ENCODE measurements around the gene IKZF1. TPM values are rescaled to one million over a fixed set of nuclear protein-coding genes. Genes with fewer than 3 reads are reported as not detected.

IKZF1 gene
- total RNA-seq, 1 experiment from 2014 or later, result 0.57 TPM

DNA sequence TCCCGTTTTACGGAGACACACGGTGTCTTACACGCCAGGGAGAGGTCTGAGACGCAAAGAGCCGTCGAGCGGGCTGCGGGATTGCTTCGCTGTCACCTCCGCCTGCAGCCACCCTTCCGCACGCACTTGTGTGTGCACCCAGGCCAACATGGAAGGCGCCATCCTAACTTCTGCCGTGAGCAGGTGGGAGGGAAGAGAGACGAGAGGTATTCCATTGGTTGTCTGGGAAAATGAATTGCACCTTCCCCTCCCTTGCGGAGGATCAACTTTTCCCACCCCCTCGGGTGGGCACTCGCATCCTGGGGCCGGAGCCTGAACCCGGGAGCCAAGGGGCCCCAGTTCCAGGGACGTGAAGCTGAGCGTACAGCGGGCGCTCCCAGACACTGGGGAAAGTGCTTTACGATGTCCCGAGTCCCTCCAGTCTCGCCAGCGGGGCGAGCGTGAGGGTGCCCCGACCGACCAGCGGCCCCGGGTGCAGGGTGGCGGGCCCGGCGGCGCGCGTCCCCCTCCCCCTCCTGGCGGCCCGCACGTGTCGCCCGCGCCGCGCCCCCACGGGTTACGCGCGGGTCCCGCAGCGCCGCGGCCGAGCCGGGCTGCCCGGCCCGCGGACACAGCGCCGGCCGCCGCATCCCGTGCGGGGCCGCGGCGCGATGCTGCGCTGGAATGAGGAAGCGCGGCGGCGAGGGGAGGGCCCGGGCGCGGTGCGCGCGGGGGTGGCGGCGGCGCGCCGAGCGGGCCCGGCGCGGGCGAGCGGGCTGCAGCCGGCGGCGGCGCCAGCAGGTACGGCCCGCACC, 984 bp upstream of the IKZF1 start:
- intact Hi-C loops (cut with micrococcal nuclease), result no loop called here

DNA sequence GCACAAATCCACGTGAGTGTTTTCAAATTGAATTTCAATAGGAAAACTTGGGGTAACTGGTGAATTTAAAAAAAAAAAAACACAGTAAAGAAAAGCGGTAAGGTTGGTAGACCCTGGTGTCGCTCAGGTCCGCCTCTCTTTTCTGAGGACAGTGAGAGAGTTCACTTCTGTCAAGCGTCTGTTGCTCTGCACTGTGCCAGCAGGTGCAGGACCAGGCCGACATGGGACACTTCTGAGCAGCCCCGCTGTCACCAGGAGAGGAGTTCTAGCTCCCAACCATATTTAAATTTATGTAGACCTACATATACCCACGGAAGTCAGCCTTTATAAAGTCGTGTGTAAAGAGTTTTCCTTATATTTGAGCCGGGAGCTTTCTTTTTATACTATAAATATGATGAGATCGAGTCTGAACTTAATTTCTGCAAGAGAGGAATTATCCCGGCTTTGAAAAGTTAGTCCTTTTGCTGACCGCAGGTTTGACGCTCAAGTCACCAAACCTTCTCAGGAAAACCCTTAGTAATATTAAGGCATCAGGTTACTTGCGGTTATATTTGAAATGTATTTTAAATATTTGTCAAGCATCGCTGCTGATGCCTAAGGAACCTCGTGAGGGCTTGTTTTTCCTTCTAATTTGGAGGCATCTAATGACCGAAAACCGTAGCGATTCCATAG, 531 bp downstream of the IKZF1 start:
- no peak overlapping the region for H2AFZ ChIP-seq (ENCODE audit: low read depth, low read length, poor library complexity, severe bottlenecking)
- no peak overlapping the region for H3K27ac ChIP-seq (ENCODE audit: low read depth, low read length)
- no peak overlapping the region for H3K4me3 ChIP-seq (replicated peaks in 1 of 2; ENCODE audit: low read depth in 1 of 2, low read length in 2 of 2)
- ATAC-seq (no peak), DNase-seq (ENCODE audit: low read depth, low spot score) (no peak)
- H3K27me3 ChIP-seq (ENCODE audit: insufficient read depth, low read length), result 0 out of 2 replicates have a peak, but pooled peaks cover 8% of the 10 kb centered on the region
- no peaks in the 10 kb centered on the region for H3K9me3 ChIP-seq (ENCODE audit: control insufficient read depth in 1 of 2, insufficient read depth in 1 of 2, low read depth in 1 of 2, low read length in 2 of 2)
- H3K9me2 ChIP-seq (ENCODE audit: insufficient read depth), result no peaks in the 10 kb centered on the region
- no peaks in the 10 kb centered on the region for H3K36me3 ChIP-seq (ENCODE audit: control insufficient read depth in 1 of 2, insufficient read depth in 2 of 2, low read length in 2 of 2)
- BruUV-seq (replicated peaks), result no TSS peak
- no peaks in the 10 kb centered on the region for H3K4me1 ChIP-seq (ENCODE audit: control insufficient read depth in 1 of 2, insufficient read depth in 2 of 2, low read length in 2 of 2)
- no peaks in the 10 kb centered on the region for H3K79me2 ChIP-seq (ENCODE audit: insufficient read depth, low read length)
- no peaks in the 10 kb centered on the region for H4K20me1 ChIP-seq (ENCODE audit: insufficient read depth)
- CTCF ChIA-PET, result no interaction called here
- no peak overlapping the region for H3K9ac ChIP-seq (ENCODE audit: low read length)
- intact Hi-C loops (cut with micrococcal nuclease), result no loop called here
- RAD21 ChIA-PET (ENCODE audit: low non-redundant PET in 1 of 2, low total read pairs in 2 of 2, uncharacterized antibody in 2 of 2, unreplicated experiment in 2 of 2), result no interaction called here
- TF ChIP-seq, protein P1, sequence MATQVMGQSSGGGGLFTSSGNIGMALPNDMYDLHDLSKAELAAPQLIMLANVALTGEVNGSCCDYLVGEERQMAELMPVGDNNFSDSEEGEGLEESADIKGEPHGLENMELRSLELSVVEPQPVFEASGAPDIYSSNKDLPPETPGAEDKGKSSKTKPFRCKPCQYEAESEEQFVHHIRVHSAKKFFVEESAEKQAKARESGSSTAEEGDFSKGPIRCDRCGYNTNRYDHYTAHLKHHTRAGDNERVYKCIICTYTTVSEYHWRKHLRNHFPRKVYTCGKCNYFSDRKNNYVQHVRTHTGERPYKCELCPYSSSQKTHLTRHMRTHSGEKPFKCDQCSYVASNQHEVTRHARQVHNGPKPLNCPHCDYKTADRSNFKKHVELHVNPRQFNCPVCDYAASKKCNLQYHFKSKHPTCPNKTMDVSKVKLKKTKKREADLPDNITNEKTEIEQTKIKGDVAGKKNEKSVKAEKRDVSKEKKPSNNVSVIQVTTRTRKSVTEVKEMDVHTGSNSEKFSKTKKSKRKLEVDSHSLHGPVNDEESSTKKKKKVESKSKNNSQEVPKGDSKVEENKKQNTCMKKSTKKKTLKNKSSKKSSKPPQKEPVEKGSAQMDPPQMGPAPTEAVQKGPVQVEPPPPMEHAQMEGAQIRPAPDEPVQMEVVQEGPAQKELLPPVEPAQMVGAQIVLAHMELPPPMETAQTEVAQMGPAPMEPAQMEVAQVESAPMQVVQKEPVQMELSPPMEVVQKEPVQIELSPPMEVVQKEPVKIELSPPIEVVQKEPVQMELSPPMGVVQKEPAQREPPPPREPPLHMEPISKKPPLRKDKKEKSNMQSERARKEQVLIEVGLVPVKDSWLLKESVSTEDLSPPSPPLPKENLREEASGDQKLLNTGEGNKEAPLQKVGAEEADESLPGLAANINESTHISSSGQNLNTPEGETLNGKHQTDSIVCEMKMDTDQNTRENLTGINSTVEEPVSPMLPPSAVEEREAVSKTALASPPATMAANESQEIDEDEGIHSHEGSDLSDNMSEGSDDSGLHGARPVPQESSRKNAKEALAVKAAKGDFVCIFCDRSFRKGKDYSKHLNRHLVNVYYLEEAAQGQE (IDR thresholded peaks at IDR 0.05; ENCODE audit: low read depth), result no peak
- TF ChIP-seq, protein P2, sequence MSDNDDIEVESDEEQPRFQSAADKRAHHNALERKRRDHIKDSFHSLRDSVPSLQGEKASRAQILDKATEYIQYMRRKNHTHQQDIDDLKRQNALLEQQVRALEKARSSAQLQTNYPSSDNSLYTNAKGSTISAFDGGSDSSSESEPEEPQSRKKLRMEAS (IDR thresholded peaks at IDR 0.05), result no peak
- POLR2A ChIA-PET, result no interaction called here
- no peak overlapping the region for H3K4me2 ChIP-seq (ENCODE audit: low read length)

More for the DNA sequence above, 984 bp upstream of the IKZF1 start:
- DNase-seq (ENCODE audit: low read depth, low spot score) (no peak), ATAC-seq (no peak)
- Histone ChIP-seq H3K4me1 (ENCODE audit: control insufficient read depth in 1 of 2, insufficient read depth in 2 of 2, low read length in 2 of 2) (no peaks in the 10 kb centered on the region), H4K20me1 (ENCODE audit: insufficient read depth) (no peaks in the 10 kb centered on the region), H3K36me3 (ENCODE audit: control insufficient read depth in 1 of 2, insufficient read depth in 2 of 2, low read length in 2 of 2) (no peaks in the 10 kb centered on the region), H3K9ac (ENCODE audit: low read length) (no peak overlapping the region), H2AFZ (ENCODE audit: low read depth, low read length, poor library complexity, severe bottlenecking) (no peak overlapping the region), H3K4me3 (replicated peaks in 1 of 2; ENCODE audit: low read depth in 1 of 2, low read length in 2 of 2) (no peak overlapping the region), H3K4me2 (ENCODE audit: low read length) (no peak overlapping the region), H3K9me2 (ENCODE audit: insufficient read depth) (no peaks in the 10 kb centered on the region), H3K9me3 (ENCODE audit: control insufficient read depth in 1 of 2, insufficient read depth in 1 of 2, low read depth in 1 of 2, low read length in 2 of 2) (no peaks in the 10 kb centered on the region), H3K27me3 (ENCODE audit: insufficient read depth, low read length) (0 out of 2 replicates have a peak, but pooled peaks cover 8% of the 10 kb centered on the region), H3K27ac (ENCODE audit: low read depth, low read length) (no peak overlapping the region), H3K79me2 (ENCODE audit: insufficient read depth, low read length) (no peaks in the 10 kb centered on the region)
- ChIA-PET POLR2A (no interaction called here), RAD21 (ENCODE audit: low non-redundant PET in 1 of 2, low total read pairs in 2 of 2, uncharacterized antibody in 2 of 2, unreplicated experiment in 2 of 2) (no interaction called here), CTCF (no interaction called here)
- BruUV-seq (replicated peaks), result no TSS peak
- no peak for TF ChIP-seq POLR2AphosphoS5 (IDR thresholded peaks at IDR 0.05; ENCODE audit: low read depth, low read length)
- no peak for TF ChIP-seq POLR2A (IDR thresholded peaks at IDR 0.05; ENCODE audit: borderline replicate concordance, extremely low read depth, insufficient read depth, insufficient read length)
- TF ChIP-seq, protein P2 (IDR thresholded peaks at IDR 0.05), result no peak
- no peak for TF ChIP-seq TCF7L2 (IDR thresholded peaks at IDR 0.05; ENCODE audit: borderline replicate concordance, extremely low read depth, insufficient read depth, insufficient read length)
- no peak for TF ChIP-seq CEBPB (IDR thresholded peaks at IDR 0.05; ENCODE audit: low read depth)
- no peak for TF ChIP-seq RAD21 (IDR thresholded peaks at IDR 0.05; ENCODE audit: low read depth)
